Measurements from ENCODE around the gene SIGLEC6. TPM values are rescaled to one million over a fixed set of nuclear protein-coding genes. Genes with fewer than 3 reads are reported as not detected.

SIGLEC6 gene
- polyA plus RNA-seq, 3 donors = 0.04 TPM; not detected in 2

DNA sequence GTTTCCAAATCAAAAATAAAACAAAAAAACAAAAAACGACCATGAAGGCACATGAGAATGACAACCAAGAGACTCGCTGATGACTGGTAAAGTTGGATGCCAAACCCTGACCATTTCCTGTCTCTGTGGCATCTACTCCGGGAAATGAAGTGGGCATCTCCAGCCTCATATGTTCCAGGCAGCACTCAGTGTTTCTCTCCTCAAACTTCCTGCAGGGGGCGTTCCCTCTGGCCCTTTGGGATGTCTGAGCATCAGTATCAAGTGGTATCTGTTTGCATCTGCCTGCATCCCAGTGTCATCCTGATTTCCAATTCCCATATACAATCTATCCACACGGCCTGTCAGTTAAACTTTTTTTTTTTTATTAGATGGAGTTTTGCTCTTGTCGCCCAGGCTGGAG is 20.1 kb downstream of the SIGLEC6 start:
- Histone ChIP-seq H4K20me1 (ENCODE audit: insufficient read depth, low read length) (no peaks in the 10 kb centered on the region), H3K9me3 (replicated peaks in 1 of 2; ENCODE audit: control insufficient read depth in 1 of 2, insufficient read depth in 1 of 2, low read length in 2 of 2) (no peaks in the 10 kb centered on the region), H3K9ac (ENCODE audit: insufficient read depth, low read length, poor library complexity, severe bottlenecking) (no peak overlapping the region), H3K27ac (ENCODE audit: low read depth in 1 of 2, low read length in 2 of 2) (no peak overlapping the region), H3K36me3 (replicated peaks in 1 of 2; ENCODE audit: control insufficient read depth in 1 of 2, insufficient read depth in 2 of 2, low read length in 2 of 2) (no peaks in the 10 kb centered on the region), H2AFZ (ENCODE audit: insufficient read depth, low read depth, low read length, poor library complexity, severe bottlenecking) (no peak overlapping the region), H3K4me3 (replicated peaks in 1 of 3; ENCODE audit: low read depth in 2 of 3, low read length in 3 of 3) (no peak overlapping the region), H3K4me2 (replicated peaks; ENCODE audit: extremely low read depth, low read length, poor library complexity, severe bottlenecking) (no peak overlapping the region), H3K27me3 (ENCODE audit: control insufficient read depth in 2 of 2, insufficient read depth in 2 of 2, low read length in 2 of 2) (no peaks in the 10 kb centered on the region), H3K4me1 (ENCODE audit: control insufficient read depth in 1 of 2, insufficient read depth in 2 of 2, low read length in 2 of 2) (peaks cover 40 to 51% of the 10 kb centered on the region in 2 donors), H3K79me2 (ENCODE audit: insufficient read depth, low read length) (no peaks in the 10 kb centered on the region)
- Mint-ChIP-seq H3K27ac (no peak overlapping the region), H3K4me3 (no peak overlapping the region), H3K4me1 (peaks cover 55% of the 10 kb centered on the region), H3K9me3 (no peaks in the 10 kb centered on the region), H3K27me3 (ENCODE audit: low read depth in 3 of 3) (no peaks in the 10 kb centered on the region), H3K36me3 (no peaks in the 10 kb centered on the region)
- intact Hi-C loops (cut with micrococcal nuclease) = no loop called here
- WGBS (ENCODE audit: insufficient coverage) = 28% methylated on average over 3 of the region's 6 CpGs
- DNase-seq = peak in 2 of 3 donors; percentile 18 to 33
- TF ChIP-seq, protein P1, sequence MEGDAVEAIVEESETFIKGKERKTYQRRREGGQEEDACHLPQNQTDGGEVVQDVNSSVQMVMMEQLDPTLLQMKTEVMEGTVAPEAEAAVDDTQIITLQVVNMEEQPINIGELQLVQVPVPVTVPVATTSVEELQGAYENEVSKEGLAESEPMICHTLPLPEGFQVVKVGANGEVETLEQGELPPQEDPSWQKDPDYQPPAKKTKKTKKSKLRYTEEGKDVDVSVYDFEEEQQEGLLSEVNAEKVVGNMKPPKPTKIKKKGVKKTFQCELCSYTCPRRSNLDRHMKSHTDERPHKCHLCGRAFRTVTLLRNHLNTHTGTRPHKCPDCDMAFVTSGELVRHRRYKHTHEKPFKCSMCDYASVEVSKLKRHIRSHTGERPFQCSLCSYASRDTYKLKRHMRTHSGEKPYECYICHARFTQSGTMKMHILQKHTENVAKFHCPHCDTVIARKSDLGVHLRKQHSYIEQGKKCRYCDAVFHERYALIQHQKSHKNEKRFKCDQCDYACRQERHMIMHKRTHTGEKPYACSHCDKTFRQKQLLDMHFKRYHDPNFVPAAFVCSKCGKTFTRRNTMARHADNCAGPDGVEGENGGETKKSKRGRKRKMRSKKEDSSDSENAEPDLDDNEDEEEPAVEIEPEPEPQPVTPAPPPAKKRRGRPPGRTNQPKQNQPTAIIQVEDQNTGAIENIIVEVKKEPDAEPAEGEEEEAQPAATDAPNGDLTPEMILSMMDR (IDR thresholded peaks at IDR 0.05) = peak; percentile 49

- peaks cover 0 to 3% (median under 1%) of the 10 kb centered on the region in 7 donors for H3K9me3 Mint-ChIP-seq
- DNase-seq = peak in 1 of 3 donors; percentile 23
- intact Hi-C loops (cut with micrococcal nuclease) = loop anchor here in 1 of 2 donors (10.0 kb wide), 1 partner anchor 115 kb away; the partner anchor contains the start of gene C19orf84
- H3K27me3 Mint-ChIP-seq (ENCODE audit: low read depth in 3 of 3) = no peaks in the 10 kb centered on the region
- Histone ChIP-seq H3K9me3 (replicated peaks in 1 of 2; ENCODE audit: control insufficient read depth in 1 of 2, insufficient read depth in 1 of 2, low read length in 2 of 2) (peaks cover 0 to 1% of the 10 kb centered on the region in 2 donors), H3K4me3 (replicated peaks in 1 of 3; ENCODE audit: low read depth in 2 of 3, low read length in 3 of 3) (no peak overlapping the region), H3K27me3 (ENCODE audit: control insufficient read depth in 2 of 2, insufficient read depth in 2 of 2, low read length in 2 of 2) (no peaks in the 10 kb centered on the region), H4K20me1 (ENCODE audit: insufficient read depth, low read length) (no peaks in the 10 kb centered on the region), H2AFZ (ENCODE audit: insufficient read depth, low read depth, low read length, poor library complexity, severe bottlenecking) (no peak overlapping the region), H3K9ac (ENCODE audit: insufficient read depth, low read length, poor library complexity, severe bottlenecking) (no peak overlapping the region), H3K4me1 (ENCODE audit: control insufficient read depth in 1 of 2, insufficient read depth in 2 of 2, low read length in 2 of 2) (peaks cover 49 to 63% of the 10 kb centered on the region in 2 donors), H3K27ac (ENCODE audit: low read depth in 1 of 2, low read length in 2 of 2) (no peak overlapping the region), H3K4me2 (replicated peaks; ENCODE audit: extremely low read depth, low read length, poor library complexity, severe bottlenecking) (no peak overlapping the region), H3K36me3 (replicated peaks in 1 of 2; ENCODE audit: control insufficient read depth in 1 of 2, insufficient read depth in 2 of 2, low read length in 2 of 2) (no peaks in the 10 kb centered on the region), H3K79me2 (ENCODE audit: insufficient read depth, low read length) (no peaks in the 10 kb centered on the region)
- no peaks in the 10 kb centered on the region for H3K36me3 Mint-ChIP-seq
- WGBS (ENCODE audit: insufficient coverage) = 17% methylated on average over 3 of the region's 7 CpGs
- H3K27ac Mint-ChIP-seq = peak overlapping the region in 3 of 7 donors; percentile 30 to 77 (median 41)
- TF ChIP-seq, protein P1 (IDR thresholded peaks at IDR 0.05) = no peak
- H3K4me3 Mint-ChIP-seq = peak overlapping the region in 1 of 2 donors; percentile 27
- H3K4me1 Mint-ChIP-seq = peaks cover 62% of the 10 kb centered on the region
These were observed 21.4 kb downstream of the SIGLEC6 start for GRCh38 chr19:51509823-51510660.
